Prostate gland (tissue), 2 donors: Measurements from ENCODE around the gene BTG2. TPM values are rescaled to one million over a fixed set of nuclear protein-coding genes. Genes with fewer than 3 reads are reported as not detected.

Experiments used
- DNase-seq: peaks from one replicate; pipeline ENCODE4 v3.0.0-alpha.2; 2019; ENCODE audit warnings: low spot score
- H3K27ac ChIP-seq, 2 donors: fragments of 200-600 bp; sonication (generic); 2 replicates each; pipeline ENCODE4 v1.5.1; 2017 to 2019
- H3K27me3 ChIP-seq: fragments of 200-600 bp; sonication (generic); replicated peaks from 2 replicates; pipeline ENCODE4 v1.5.1; 2019; ENCODE audit not compliant: insufficient read depth
- H3K36me3 ChIP-seq, 2 donors: fragments of 200-600 bp; sonication (generic); 1 replicate in 1 of 2; 2 replicates in 1 of 2; pipeline versions ENCODE4 v1.5.1 to v1.8.1; 2017 to 2019
- H3K4me1 ChIP-seq: fragments of 200-600 bp; sonication (generic); replicated peaks from 2 replicates; pipeline ENCODE4 v1.5.1; 2019
- H3K4me3 ChIP-seq, 2 donors: fragments of 200-600 bp; sonication (generic); 2 replicates each; pipeline ENCODE4 v1.5.1; 2017 to 2019
- H3K9me3 ChIP-seq: fragments of 200-600 bp; sonication (generic); 2 replicates; pipeline ENCODE4 v1.5.1; 2017
- CTCF ChIP-seq, 4 experiments: fragments of 200-600 bp in 2 of 4; fragments of 450-650 bp in 2 of 4; sonication (generic) in 2 of 4; IDR thresholded peaks; 1 replicate in 3 of 4; 2 replicates in 1 of 4; pipeline ENCODE4 v1.5.1; 2016 to 2019; ENCODE audit warnings: antibody characterized with exemption in 4 of 4, mild to moderate bottlenecking in 2 of 4, moderate library complexity in 2 of 4
- POLR2A ChIP-seq: fragments of 450-650 bp; IDR thresholded peaks from one replicate; pipeline ENCODE4 v1.6.1; 2016; ENCODE audit warnings: antibody characterized with exemption, mild to moderate bottlenecking
- POLR2AphosphoS5 ChIP-seq: sonication (generic); formaldehyde crosslinking; IDR thresholded peaks from one replicate; pipeline ENCODE4 v1.6.1; 2017; ENCODE audit warnings: antibody characterized with exemption
- WGBS: methylation state at CpG from one replicate; pipeline ENCODE4 v1.1.5; 2018; 5-methylcytosine and 5-hydroxymethylcytosine counted together
- intact Hi-C: fragments of 100-400 bp; cut with DNase I; formaldehyde crosslinking; loops from one replicate; pipeline ENCODE4 v1.14.2; 2022
- total RNA-seq, 2 donors: library from RNA; depleted of rRNA; stranded (reverse); fragments of >200 nt; gene quantifications; one replicate each; pipeline ENCODE4 v1.1.0, GENCODE V29; 2016

BTG2 gene
- total RNA-seq, 2 donors from 2014 or later: 91.0 to 131 TPM

- Histone ChIP-seq H3K4me3 (no peak overlapping the region), H3K9me3 (no peaks in the 10 kb centered on the region), H3K4me1 (peaks cover 10% of the 10 kb centered on the region), H3K27me3 (no peaks in the 10 kb centered on the region), H3K27ac (no peak overlapping the region), H3K36me3 (no peaks in the 10 kb centered on the region)
- DNase-seq: no peak
- 97% methylated on average over 6 of the region's 6 CpGs for WGBS
- intact Hi-C loops: no loop called here
- TF ChIP-seq CTCF (IDR thresholded peaks at IDR 0.05): no peak
- no peak for TF ChIP-seq POLR2A
- TF ChIP-seq POLR2AphosphoS5: no peak
Measured at GRCh38 chr1:203283597-203283996, 21.7 kb upstream of the BTG2 start.

GRCh38 chr1:203284411-203285123 is 20.8 kb upstream of the BTG2 start:
- no peaks in the 10 kb centered on the region for H3K27me3 ChIP-seq
- no peak for TF ChIP-seq POLR2AphosphoS5
- TF ChIP-seq CTCF (IDR thresholded peaks at IDR 0.05): no peak
- TF ChIP-seq POLR2A: no peak
- no peaks in the 10 kb centered on the region for H3K9me3 ChIP-seq
- no peak for DNase-seq
- 69% methylated on average over 11 of the region's 11 CpGs for WGBS
- H3K4me1 ChIP-seq: peaks cover 5% of the 10 kb centered on the region
- intact Hi-C loops: no loop called here
- H3K27ac ChIP-seq: no peak overlapping the region
- H3K36me3 ChIP-seq: no peaks in the 10 kb centered on the region
- no peak overlapping the region for H3K4me3 ChIP-seq

GRCh38 chr1:203286161-203286984 is 18.9 kb upstream of the BTG2 start:
- H3K9me3 ChIP-seq: no peaks in the 10 kb centered on the region
- WGBS: 40% methylated on average over 9 of the region's 9 CpGs
- peak overlapping the region; percentile 65 to 87 for H3K27ac ChIP-seq
- TF ChIP-seq POLR2AphosphoS5: peak; percentile 59
- TF ChIP-seq POLR2A: no peak
- peak in 1 of 4 experiments; percentile 9 for TF ChIP-seq CTCF (IDR thresholded peaks at IDR 0.05)
- no peaks in the 10 kb centered on the region for H3K27me3 ChIP-seq
- H3K36me3 ChIP-seq: no peaks in the 10 kb centered on the region
- H3K4me3 ChIP-seq: no peak overlapping the region
- peaks cover 10% of the 10 kb centered on the region for H3K4me1 ChIP-seq
- intact Hi-C loops: no loop called here
- DNase-seq: no peak

- no peaks in the 10 kb centered on the region for H3K9me3 ChIP-seq
- TF ChIP-seq POLR2AphosphoS5: peak; percentile 32
- peak; percentile 4 for TF ChIP-seq POLR2A
- peak in 1 of 4 experiments; percentile 13 for TF ChIP-seq CTCF (IDR thresholded peaks at IDR 0.05)
- peak overlapping the region; percentile 65 to 87 for H3K27ac ChIP-seq
- intact Hi-C loops: no loop called here
- no peak overlapping the region for H3K4me3 ChIP-seq
- peaks cover 10% of the 10 kb centered on the region for H3K4me1 ChIP-seq
- H3K27me3 ChIP-seq: no peaks in the 10 kb centered on the region
- no peaks in the 10 kb centered on the region for H3K36me3 ChIP-seq
- no peak for DNase-seq
- WGBS: 74% methylated on average over 9 of the region's 9 CpGs
Measured at GRCh38 chr1:203287109-203287893, 18.0 kb upstream of the BTG2 start.
